ENCODE measurements around the gene TLK2. TPM values are rescaled to one million over a fixed set of nuclear protein-coding genes. Genes with fewer than 3 reads are reported as not detected.
"Not testable (repeated sequence)": the region's sequence is repeated elsewhere in the genome, so short reads cannot be mapped to it uniquely, and the experiment has no call there.

TLK2 gene
- total RNA-seq, 1 donor from 2014 or later, result 52.4 TPM

GRCh38 chr17:62599964-62600657, 121.5 kb downstream of the TLK2 start:
- DNase-seq (ENCODE audit: low read depth, low spot score), result no peak

- no peak for DNase-seq (ENCODE audit: low read depth, low spot score)
These were observed 122.2 kb downstream of the TLK2 start for GRCh38 chr17:62600805-62601204.

GRCh38 chr17:62601471-62601870, 122.8 kb downstream of the TLK2 start:
- DNase-seq (ENCODE audit: low read depth, low spot score), result no peak

- DNase-seq (ENCODE audit: low read depth, low spot score), result not testable (repeated sequence)
These were observed 125.2 kb downstream of the TLK2 start for GRCh38 chr17:62603783-62604182.

GRCh38 chr17:62605588-62605987, 127.0 kb downstream of the TLK2 start:
- no peak for DNase-seq (ENCODE audit: low read depth, low spot score)

GRCh38 chr17:62611292-62611691, 132.7 kb downstream of the TLK2 start:
- DNase-seq (ENCODE audit: low read depth, low spot score), result no peak

GRCh38 chr17:62611728-62612127, 133.1 kb downstream of the TLK2 start:
- no peak for DNase-seq (ENCODE audit: low read depth, low spot score)

GRCh38 chr17:62612289-62612688, 133.7 kb downstream of the TLK2 start:
- DNase-seq (ENCODE audit: low read depth, low spot score), result not testable (repeated sequence)

- not testable (repeated sequence) for DNase-seq (ENCODE audit: low read depth, low spot score)
These were observed 134.5 kb downstream of the TLK2 start for GRCh38 chr17:62613095-62613494.

GRCh38 chr17:62614142-62614541, 135.5 kb downstream of the TLK2 start:
- no peak for DNase-seq (ENCODE audit: low read depth, low spot score)

- no peak for DNase-seq (ENCODE audit: low read depth, low spot score)
These were observed 136.9 kb downstream of the TLK2 start for GRCh38 chr17:62615503-62615902.

- no peak for DNase-seq (ENCODE audit: low read depth, low spot score)
These were observed 138.6 kb downstream of the TLK2 start for GRCh38 chr17:62616993-62617893.

- no peak for DNase-seq (ENCODE audit: low read depth, low spot score)
These were observed 139.4 kb downstream of the TLK2 start for GRCh38 chr17:62617894-62618472.

- DNase-seq (ENCODE audit: low read depth, low spot score), result no peak
These were observed 140.2 kb downstream of the TLK2 start for GRCh38 chr17:62618647-62619416.

- no peak for DNase-seq (ENCODE audit: low read depth, low spot score)
These were observed 141.0 kb downstream of the TLK2 start for GRCh38 chr17:62619417-62620155.

- DNase-seq (ENCODE audit: low read depth, low spot score), result no peak
These were observed 142.6 kb downstream of the TLK2 start for GRCh38 chr17:62621223-62621622.

GRCh38 chr17:62625184-62625869, 146.7 kb downstream of the TLK2 start:
- no peak for DNase-seq (ENCODE audit: low read depth, low spot score)

- no peak for DNase-seq (ENCODE audit: low read depth, low spot score)
These were observed 147.2 kb downstream of the TLK2 start for GRCh38 chr17:62625870-62626200.

- no peak for DNase-seq (ENCODE audit: low read depth, low spot score)
These were observed 148.1 kb downstream of the TLK2 start for GRCh38 chr17:62626719-62627218.
